ENCODE measurements around the gene ALDH1L2. TPM values are rescaled to one million over a fixed set of nuclear protein-coding genes. Genes with fewer than 3 reads are reported as not detected.
A peak's percentile ranks its signal among the peaks of the same experiment; 100 is the strongest.
"Not testable (repeated sequence)": the region's sequence is repeated elsewhere in the genome, so short reads cannot be mapped to it uniquely, and the experiment has no call there.

Gene ALDH1L2
- total and polyA plus RNA-seq, 4 donors, result 1.6 to 35.2 (median 10.3) TPM

- Histone ChIP-seq H3K36me3 (ENCODE audit: control insufficient read depth in 1 of 2, insufficient read depth in 2 of 2, low read length in 1 of 2) (no peaks in the 10 kb centered on the region), H3K4me3 (ENCODE audit: low read length in 2 of 2) (peak overlapping the region in 1 of 2 donors; percentile 46), H3K9me3 (ENCODE audit: control insufficient read depth, low read length) (no peaks in the 10 kb centered on the region), H3K27ac (ENCODE audit: low read depth in 1 of 2, low read length in 2 of 2) (no peak overlapping the region), H3K27me3 (ENCODE audit: control insufficient read depth in 1 of 2, insufficient read depth in 2 of 2, low read length in 1 of 2) (no peaks in the 10 kb centered on the region), H3K4me1 (ENCODE audit: control insufficient read depth in 1 of 2, insufficient read depth in 2 of 2, low read length in 2 of 2) (no peaks in the 10 kb centered on the region)
- DNase-seq (no peak), ATAC-seq (ENCODE audit: low FRiP score) (no peak)
- 49 to 55% methylated on average over 7 of the region's 7 CpGs for WGBS, 2 donors
- intact Hi-C loops (cut with DNase I), result no loop called here
Observed at GRCh38 chr12:105106621-105107020, 22.4 kb upstream of the ALDH1L2 start.

- H3K27ac ChIP-seq (ENCODE audit: low read depth in 1 of 2, low read length in 2 of 2), result no peak overlapping the region
- H3K36me3 ChIP-seq (ENCODE audit: control insufficient read depth in 1 of 2, insufficient read depth in 2 of 2, low read length in 1 of 2), result no peaks in the 10 kb centered on the region
- no peak overlapping the region for H3K4me3 ChIP-seq (ENCODE audit: low read length in 2 of 2)
- H3K27me3 ChIP-seq (ENCODE audit: control insufficient read depth in 1 of 2, insufficient read depth in 2 of 2, low read length in 1 of 2), result no peaks in the 10 kb centered on the region
- H3K4me1 ChIP-seq (ENCODE audit: control insufficient read depth in 1 of 2, insufficient read depth in 2 of 2, low read length in 2 of 2), result no peaks in the 10 kb centered on the region
- intact Hi-C loops (cut with DNase I), result no loop called here
- DNase-seq, result no peak
- 88 to 94% methylated on average over 1 of the region's 1 CpG for WGBS, 2 donors
- ATAC-seq (ENCODE audit: low FRiP score), result no peak
- no peaks in the 10 kb centered on the region for H3K9me3 ChIP-seq (ENCODE audit: control insufficient read depth, low read length)
Observed at GRCh38 chr12:105104762-105105161, 20.5 kb upstream of the ALDH1L2 start.

GRCh38 chr12:105102673-105103072, 18.4 kb upstream of the ALDH1L2 start:
- no peaks in the 10 kb centered on the region for H3K27me3 ChIP-seq (ENCODE audit: control insufficient read depth in 1 of 2, insufficient read depth in 2 of 2, low read length in 1 of 2)
- ATAC-seq (ENCODE audit: low FRiP score) (no peak), DNase-seq (no peak)
- intact Hi-C loops (cut with DNase I), result no loop called here
- peaks cover 1% of the 10 kb centered on the region for H3K9me3 ChIP-seq (ENCODE audit: control insufficient read depth, low read length)
- H3K4me1 ChIP-seq (ENCODE audit: control insufficient read depth in 1 of 2, insufficient read depth in 2 of 2, low read length in 2 of 2), result no peaks in the 10 kb centered on the region
- H3K4me3 ChIP-seq (ENCODE audit: low read length in 2 of 2), result no peak overlapping the region
- H3K36me3 ChIP-seq (ENCODE audit: control insufficient read depth in 1 of 2, insufficient read depth in 2 of 2, low read length in 1 of 2), result no peaks in the 10 kb centered on the region
- H3K27ac ChIP-seq (ENCODE audit: low read depth in 1 of 2, low read length in 2 of 2), result no peak overlapping the region

GRCh38 chr12:105100998-105101397, 16.7 kb upstream of the ALDH1L2 start:
- DNase-seq (no peak), ATAC-seq (ENCODE audit: low FRiP score) (no peak)
- no peak overlapping the region for H3K4me3 ChIP-seq (ENCODE audit: low read length in 2 of 2)
- peaks cover 3% of the 10 kb centered on the region for H3K9me3 ChIP-seq (ENCODE audit: control insufficient read depth, low read length)
- no peaks in the 10 kb centered on the region for H3K36me3 ChIP-seq (ENCODE audit: control insufficient read depth in 1 of 2, insufficient read depth in 2 of 2, low read length in 1 of 2)
- no peaks in the 10 kb centered on the region for H3K4me1 ChIP-seq (ENCODE audit: control insufficient read depth in 1 of 2, insufficient read depth in 2 of 2, low read length in 2 of 2)
- intact Hi-C loops (cut with DNase I), result no loop called here
- H3K27me3 ChIP-seq (ENCODE audit: control insufficient read depth in 1 of 2, insufficient read depth in 2 of 2, low read length in 1 of 2), result no peaks in the 10 kb centered on the region
- H3K27ac ChIP-seq (ENCODE audit: low read depth in 1 of 2, low read length in 2 of 2), result no peak overlapping the region

- H3K27ac ChIP-seq (ENCODE audit: low read depth in 1 of 2, low read length in 2 of 2), result no peak overlapping the region
- intact Hi-C loops (cut with DNase I), result no loop called here
- ATAC-seq (ENCODE audit: low FRiP score) (peak; percentile 63), DNase-seq (no peak)
- no peak overlapping the region for H3K4me3 ChIP-seq (ENCODE audit: low read length in 2 of 2)
- no peaks in the 10 kb centered on the region for H3K27me3 ChIP-seq (ENCODE audit: control insufficient read depth in 1 of 2, insufficient read depth in 2 of 2, low read length in 1 of 2)
- H3K36me3 ChIP-seq (ENCODE audit: control insufficient read depth in 1 of 2, insufficient read depth in 2 of 2, low read length in 1 of 2), result no peaks in the 10 kb centered on the region
- WGBS, 2 donors, result 87 to 95% methylated on average over 7 of the region's 7 CpGs
- H3K4me1 ChIP-seq (ENCODE audit: control insufficient read depth in 1 of 2, insufficient read depth in 2 of 2, low read length in 2 of 2), result no peaks in the 10 kb centered on the region
- H3K9me3 ChIP-seq (ENCODE audit: control insufficient read depth, low read length), result peaks cover 3% of the 10 kb centered on the region
Observed at GRCh38 chr12:105100207-105100985, 16.1 kb upstream of the ALDH1L2 start.

- DNase-seq, result no peak
- no peaks in the 10 kb centered on the region for H3K4me1 ChIP-seq (ENCODE audit: control insufficient read depth in 1 of 2, insufficient read depth in 2 of 2, low read length in 2 of 2)
- no peak overlapping the region for H3K4me3 ChIP-seq (ENCODE audit: low read length in 2 of 2)
- no peak overlapping the region for H3K27ac ChIP-seq (ENCODE audit: low read depth in 1 of 2, low read length in 2 of 2)
- WGBS, 2 donors, result 93 to 95% methylated on average over 1 of the region's 1 CpG
- intact Hi-C loops (cut with DNase I), result no loop called here
- H3K36me3 ChIP-seq (ENCODE audit: control insufficient read depth in 1 of 2, insufficient read depth in 2 of 2, low read length in 1 of 2), result no peaks in the 10 kb centered on the region
- ATAC-seq (ENCODE audit: low FRiP score), result no peak
- peaks cover 3% of the 10 kb centered on the region for H3K9me3 ChIP-seq (ENCODE audit: control insufficient read depth, low read length)
- no peaks in the 10 kb centered on the region for H3K27me3 ChIP-seq (ENCODE audit: control insufficient read depth in 1 of 2, insufficient read depth in 2 of 2, low read length in 1 of 2)
Observed at GRCh38 chr12:105099356-105099755, 15.1 kb upstream of the ALDH1L2 start.

- H3K4me3 ChIP-seq (ENCODE audit: low read length in 2 of 2); H3K27ac ChIP-seq (ENCODE audit: low read depth in 1 of 2, low read length in 2 of 2); ATAC-seq (ENCODE audit: low FRiP score); H3K4me1 ChIP-seq (ENCODE audit: control insufficient read depth in 1 of 2, insufficient read depth in 2 of 2, low read length in 2 of 2); intact Hi-C loops (cut with DNase I); H3K36me3 ChIP-seq (ENCODE audit: control insufficient read depth in 1 of 2, insufficient read depth in 2 of 2, low read length in 1 of 2); H3K9me3 ChIP-seq (ENCODE audit: control insufficient read depth, low read length); H3K27me3 ChIP-seq (ENCODE audit: control insufficient read depth in 1 of 2, insufficient read depth in 2 of 2, low read length in 1 of 2); DNase-seq: not testable (repeated sequence)
- 88 to 93% methylated on average over 5 of the region's 5 CpGs for WGBS, 2 donors
Observed at GRCh38 chr12:105095338-105095737, 11.1 kb upstream of the ALDH1L2 start.

GRCh38 chr12:105092336-105092735, 8.1 kb upstream of the ALDH1L2 start:
- DNase-seq (no peak), ATAC-seq (ENCODE audit: low FRiP score) (no peak)
- Histone ChIP-seq H3K4me3 (ENCODE audit: low read length in 2 of 2) (no peak overlapping the region), H3K4me1 (ENCODE audit: control insufficient read depth in 1 of 2, insufficient read depth in 2 of 2, low read length in 2 of 2) (no peaks in the 10 kb centered on the region), H3K27ac (ENCODE audit: low read depth in 1 of 2, low read length in 2 of 2) (no peak overlapping the region), H3K9me3 (ENCODE audit: control insufficient read depth, low read length) (peaks cover 2% of the 10 kb centered on the region), H3K27me3 (ENCODE audit: control insufficient read depth in 1 of 2, insufficient read depth in 2 of 2, low read length in 1 of 2) (no peaks in the 10 kb centered on the region), H3K36me3 (ENCODE audit: control insufficient read depth in 1 of 2, insufficient read depth in 2 of 2, low read length in 1 of 2) (no peaks in the 10 kb centered on the region)
- intact Hi-C loops (cut with DNase I), result no loop called here
- 57 to 60% methylated on average over 13 of the region's 13 CpGs for WGBS, 2 donors

GRCh38 chr12:105091476-105092206, 7.4 kb upstream of the ALDH1L2 start:
- Histone ChIP-seq H3K27me3 (ENCODE audit: control insufficient read depth in 1 of 2, insufficient read depth in 2 of 2, low read length in 1 of 2) (no peaks in the 10 kb centered on the region), H3K36me3 (ENCODE audit: control insufficient read depth in 1 of 2, insufficient read depth in 2 of 2, low read length in 1 of 2) (no peaks in the 10 kb centered on the region), H3K4me3 (ENCODE audit: low read length in 2 of 2) (no peak overlapping the region), H3K27ac (ENCODE audit: low read depth in 1 of 2, low read length in 2 of 2) (no peak overlapping the region), H3K4me1 (ENCODE audit: control insufficient read depth in 1 of 2, insufficient read depth in 2 of 2, low read length in 2 of 2) (no peaks in the 10 kb centered on the region), H3K9me3 (ENCODE audit: control insufficient read depth, low read length) (peaks cover 2% of the 10 kb centered on the region)
- DNase-seq, result no peak
- no peak for ATAC-seq (ENCODE audit: low FRiP score)
- intact Hi-C loops (cut with DNase I), result no loop called here
- 37 to 45% methylated on average over 4 of the region's 4 CpGs for WGBS, 2 donors

Measured in aorta (tissue), 5 donors.